ENCODE data around the gene MIP.
A peak's percentile ranks its signal among the peaks of the same experiment; 100 is the strongest.
"Not testable (repeated sequence)": the region's sequence is repeated elsewhere in the genome, so short reads cannot be mapped to it uniquely, and the experiment has no call there.

Gene MIP

GRCh38 chr12:56462565-56462964 lies 8.1 kb upstream of the MIP start:
- DNase-seq, result no peak

GRCh38 chr12:56461235-56462159 lies 7.0 kb upstream of the MIP start:
- no peak for DNase-seq

- DNase-seq, result no peak
Measured at GRCh38 chr12:56457817-56458216, 3.4 kb upstream of the MIP start.

- DNase-seq, result no peak
Measured at GRCh38 chr12:56451147-56451546, 3.3 kb downstream of the MIP start.

GRCh38 chr12:56450241-56450640 lies 4.2 kb downstream of the MIP start:
- no peak for DNase-seq

GRCh38 chr12:56449622-56449984 lies 4.9 kb downstream of the MIP start:
- peak; percentile 44 for DNase-seq

GRCh38 chr12:56448860-56449621 lies 5.4 kb downstream of the MIP start, which contains the start of gene TIMELESS:
Gene TIMELESS, minus strand, starts transcription at chr12:56449426. Its CDS starts 15,256 bp downstream, at chr12:56434170.
- DNase-seq, result peak; percentile 96

GRCh38 chr12:56443208-56443607 lies 11.2 kb downstream of the MIP start:
- DNase-seq, result not testable (repeated sequence)

- no peak for DNase-seq
Measured at GRCh38 chr12:56437430-56438176, 16.9 kb downstream of the MIP start.

GRCh38 chr12:56434828-56435227 lies 19.6 kb downstream of the MIP start:
- DNase-seq, result no peak

- DNase-seq, result no peak
Measured at GRCh38 chr12:56431850-56432249, 22.6 kb downstream of the MIP start.

GRCh38 chr12:56431288-56431687 lies 23.2 kb downstream of the MIP start:
- DNase-seq, result no peak

GRCh38 chr12:56425940-56426438 lies 28.5 kb downstream of the MIP start:
- no peak for DNase-seq

GRCh38 chr12:56425193-56425592 lies 29.3 kb downstream of the MIP start:
- DNase-seq, result no peak

- no peak for DNase-seq
Measured at GRCh38 chr12:56420411-56420810, 34.0 kb downstream of the MIP start.

- no peak for DNase-seq
Measured at GRCh38 chr12:56417739-56418138, 36.7 kb downstream of the MIP start.

- DNase-seq, result no peak
Measured at GRCh38 chr12:56414401-56414800, 40.1 kb downstream of the MIP start.

- no peak for DNase-seq
Measured at GRCh38 chr12:56413392-56413791, 41.1 kb downstream of the MIP start.

- DNase-seq, result no peak
Measured at GRCh38 chr12:56411781-56412639, 42.4 kb downstream of the MIP start.

- DNase-seq, result no peak
Measured at GRCh38 chr12:56410768-56411167, 43.7 kb downstream of the MIP start.

GRCh38 chr12:56408799-56409417 lies 45.5 kb downstream of the MIP start:
- no peak for DNase-seq

- DNase-seq, result not testable (repeated sequence)
Measured at GRCh38 chr12:56404227-56404626, 50.2 kb downstream of the MIP start.

Data from NCI-H510A treated with DMSO at 0.1 percent for 48 hours (cell line).